GM12878 (cell line): ENCODE measurements around the gene CCN6. TPM values are rescaled to one million over a fixed set of nuclear protein-coding genes. Genes with fewer than 3 reads are reported as not detected.

Experiments
- ATAC-seq: fragments of 200-7000 bp; cut with Tn5 transposase; 3 replicates; pipeline ENCODE4 v1.9.1; 2020; ENCODE audit warnings: mild to moderate bottlenecking, moderate library complexity
- BruUV-seq: library from RNA; stranded (reverse); fragments of 400-500 nt; replicated peaks from 2 replicates; lab custom pipeline; 2021; lab: Mats Ljungman, UMichigan
- CTCF ChIA-PET: fragments of 300-600 bp; sonication (Branson Sonifier 250); formaldehyde crosslinking; extraction: SDS; loops from one replicate; lab custom pipeline; 2021; ENCODE audit warnings: inconsistent platforms; lab: Yijun Ruan, JAX
- POLR2A ChIA-PET: fragments of 350-600 bp; formaldehyde crosslinking; extraction: SDS; loops from one replicate; lab custom pipeline; 2021; ENCODE audit warnings: inconsistent platforms; lab: Charles Lee
- RAD21 ChIA-PET: fragments of 300-600 bp; sonication (Branson Sonifier 250); formaldehyde crosslinking; loops from one replicate; lab custom pipeline; 2023; ENCODE audit warnings: antibody characterized with exemption; ENCODE audit not compliant: unreplicated experiment; lab: Charles Lee
- SMC1A ChIA-PET: fragments of 300-600 bp; sonication (Branson Sonifier 250); formaldehyde crosslinking; loops from one replicate; lab custom pipeline; 2023; ENCODE audit not compliant: unreplicated experiment, uncharacterized antibody; lab: Charles Lee
- DNase-seq: peaks from one replicate; pipeline ENCODE4 v3.0.0-alpha.2; 2011; ENCODE audit warnings: low read depth, low spot score
- FAIRE-seq: peaks from 3 replicates; lab custom pipeline; 2011; peaks lifted over from hg19 to GRCh38; lab: Jason Lieb, UNC
- H2AFZ ChIP-seq: 2 replicates; pipeline ENCODE4 v1.6.0; 2011; ENCODE audit warnings: low read depth, low read length, control low read depth; ENCODE audit not compliant: control insufficient read depth
- H3K27ac ChIP-seq: 2 replicates; pipeline ENCODE4 v1.5.1; 2011; ENCODE audit warnings: control low read depth; ENCODE audit not compliant: control insufficient read depth, insufficient read depth
- H3K27me3 ChIP-seq, 2 experiments: replicated peaks in 1 of 2; 2 replicates each; pipeline versions ENCODE4 v1.6.0 to v1.6.1; 2011; ENCODE audit warnings: low read length in 1 of 2; ENCODE audit not compliant: control insufficient read depth in 2 of 2, insufficient read depth in 2 of 2
- H3K36me3 ChIP-seq, 2 experiments: 2 replicates each; pipeline ENCODE4 v1.5.1; 2011; ENCODE audit warnings: low read length in 1 of 2; ENCODE audit not compliant: control insufficient read depth in 2 of 2, insufficient read depth in 2 of 2
- H3K4me1 ChIP-seq: 2 replicates; pipeline ENCODE4 v1.6.1; 2011; ENCODE audit warnings: mild to moderate bottlenecking, low read length, moderate library complexity, mixed read lengths; ENCODE audit not compliant: control insufficient read depth, insufficient read depth
- H3K4me2 ChIP-seq: 2 replicates; pipeline ENCODE4 v1.6.0; 2011; ENCODE audit warnings: control low read depth; ENCODE audit not compliant: control insufficient read depth, insufficient read depth
- H3K4me3 ChIP-seq: fragments of 200-600 bp; sonication (generic); 2 replicates; pipeline ENCODE4 v1.5.1; 2016
- H3K79me2 ChIP-seq: 2 replicates; pipeline ENCODE4 v1.6.0; 2011; ENCODE audit warnings: low read length; ENCODE audit not compliant: control insufficient read depth, insufficient read depth
- H3K9ac ChIP-seq: 2 replicates; pipeline ENCODE4 v1.8.0; 2011; ENCODE audit warnings: low read length, control low read depth, mixed read lengths; ENCODE audit not compliant: control insufficient read depth, insufficient read depth
- H3K9me3 ChIP-seq: replicated peaks from 3 replicates; pipeline ENCODE4 v1.5.1; 2011; ENCODE audit warnings: mild to moderate bottlenecking, low read length; ENCODE audit not compliant: control insufficient read depth, insufficient read depth
- H4K20me1 ChIP-seq: 2 replicates; pipeline ENCODE4 v1.6.0; 2011; ENCODE audit not compliant: control insufficient read depth, insufficient read depth
- BACH1 ChIP-seq: fragments of 450-650 bp; IDR thresholded peaks from 2 replicates; pipeline ENCODE4 v1.6.1; 2017; ENCODE audit warnings: mild to moderate bottlenecking, borderline replicate concordance
- CEBPB ChIP-seq, 2 experiments: fragments of 150-350 bp in 1 of 2; IDR thresholded peaks; 2 replicates each; pipeline ENCODE4 v1.6.1; 2012 to 2014; ENCODE audit warnings: low read depth in 2 of 2, low read length in 2 of 2, borderline replicate concordance in 1 of 2, inconsistent platforms in 1 of 2
- HDAC2 ChIP-seq: fragments of 200-600 bp; sonication (generic); IDR thresholded peaks from 2 replicates; pipeline ENCODE4 v1.6.1; 2017
- IKZF1 ChIP-seq: fragments of 450-650 bp; conservative IDR thresholded peaks from 2 replicates; pipeline ENCODE4 v1.6.1; 2017; ENCODE audit warnings: antibody characterized with exemption, mild to moderate bottlenecking
- IRF5 ChIP-seq: fragments of 450-650 bp; IDR thresholded peaks from 2 replicates; pipeline ENCODE4 v1.6.1; 2017; ENCODE audit warnings: borderline replicate concordance
- KAT2A ChIP-seq: conservative IDR thresholded peaks from 2 replicates; pipeline ENCODE4 v1.6.1; 2011; ENCODE audit warnings: low read depth, low read length; ENCODE audit not compliant: control insufficient read depth
- MAX ChIP-seq: IDR thresholded peaks from 2 replicates; pipeline ENCODE4 v1.6.1; 2012; ENCODE audit warnings: low read depth, low read length, improper control_type of control experiment
- RBBP5 ChIP-seq: fragments of 200-600 bp; sonication (generic); conservative IDR thresholded peaks from 2 replicates; pipeline ENCODE4 v1.6.1; 2016
- RELB ChIP-seq: fragments of 450-650 bp; IDR thresholded peaks from 2 replicates; pipeline ENCODE4 v1.6.1; 2017; ENCODE audit warnings: low read depth, mild to moderate bottlenecking, moderate library complexity
- SMC3 ChIP-seq: IDR thresholded peaks from 2 replicates; pipeline ENCODE4 v1.6.1; 2011; ENCODE audit warnings: low read length, improper control_type of control experiment, borderline replicate concordance
- SUZ12 ChIP-seq: fragments of 200-600 bp; sonication (generic); IDR thresholded peaks from one replicate; pipeline ENCODE4 v1.6.1; 2018; ENCODE audit warnings: antibody characterized with exemption, mild to moderate bottlenecking; ENCODE audit not compliant: unreplicated experiment
- USF1 ChIP-seq: IDR thresholded peaks from 2 replicates; pipeline ENCODE4 v1.6.1; 2011; ENCODE audit warnings: borderline replicate concordance, low read depth, mild to moderate bottlenecking, moderate library complexity, mixed read lengths, low read length; ENCODE audit not compliant: insufficient read depth; ENCODE audit errors: extremely low read length
- YY1 ChIP-seq: IDR thresholded peaks from 2 replicates; pipeline ENCODE4 v1.6.1; 2011; ENCODE audit warnings: low read depth, mild to moderate bottlenecking, low read length
- ZBTB11 ChIP-seq: fragments of 450-650 bp; formaldehyde crosslinking; IDR thresholded peaks from 2 replicates; pipeline ENCODE4 v1.5.0; 2022; ENCODE audit warnings: mild to moderate bottlenecking, missing genetic modification characterization
- WGBS: methylation state at CpG from one replicate; pipeline ENCODE4 v1.1.6; 2016; ENCODE audit warnings: low lambda C conversion rate; ENCODE audit not compliant: insufficient replicate concordance, insufficient coverage; ENCODE audit errors: missing lambda C conversion rate; 5-methylcytosine and 5-hydroxymethylcytosine counted together
- in situ Hi-C: fragments of 300-500 bp; cut with MboI; formaldehyde crosslinking; loops from 9 replicates; pipeline ENCODE4 v1.14.3; 2018; ENCODE audit warnings: mixed read lengths
- intact Hi-C: fragments of 100-400 bp; cut with micrococcal nuclease; formaldehyde crosslinking; loops from one replicate; pipeline ENCODE4 v1.14.2; 2022; ENCODE audit not compliant: unreplicated experiment
- polyA plus RNA-seq, 11 experiments: library from polyadenylated mRNA; depleted of rRNA in 4 of 11; unstranded in 6 of 11; stranded (reverse) in 5 of 11; fragments of >200 nt; fragmentation: Nextera tagmentation in 4 of 11; fragmentation: Illumina TruSeq in 1 of 11; extraction: Ambion mirVana in 4 of 11; extraction: Trizol in 1 of 11; gene quantifications; 1 replicate in 1 of 11; 2 replicates in 10 of 11; pipeline versions ENCODE4 v1.2.1 to v1.2.3, GENCODE V29; 2011 to 2016; ENCODE audit warnings: inconsistent platforms in 2 of 11, missing spikeins in 2 of 11, low read depth in 1 of 11
- total RNA-seq, 4 experiments: library from RNA; depleted of rRNA in 3 of 4; stranded (reverse); fragments of >200 nt in 3 of 4; fragmentation: Illumina TruSeq in 1 of 4; extraction: Trizol in 1 of 4; gene quantifications; 2 replicates each; pipeline versions ENCODE4 v1.2.1 to v1.2.3, GENCODE V29; 2013 to 2021

Gene CCN6
- total and polyA plus RNA-seq, 10 of the 15 experiments (the other 5 are each of a cell fraction or from before 2014, with no cell fraction given): 0.05 to 0.24 (median 0.19) TPM; not detected in 5

GRCh38 chr6:112004201-112005012 lies 49.5 kb upstream of the CCN6 start:
- no peaks in the 10 kb centered on the region for H3K36me3 ChIP-seq
- H3K9ac ChIP-seq: no peak overlapping the region
- H3K4me1 ChIP-seq: no peaks in the 10 kb centered on the region
- DNase-seq: no peak
- ChIA-PET SMC1A (interaction anchor here (1.4 kb wide), 1 partner anchor 294 kb away, joined by 4 read pairs; no protein-coding TSS in a partner anchor), POLR2A (interaction anchor here (0.7 kb wide), 1 partner anchor 134 kb away, joined by 3 read pairs; no protein-coding TSS in a partner anchor)
- ATAC-seq: no peak
- no peak for FAIRE-seq
- H3K79me2 ChIP-seq: no peaks in the 10 kb centered on the region
- no peak overlapping the region for H2AFZ ChIP-seq
- TF ChIP-seq RELB (no peak), SMC3 (no peak), HDAC2 (no peak), RBBP5 (no peak), ZBTB11 (CRISPR knock-in tag) (no peak), MAX (no peak), IKZF1 (no peak), CEBPB (IDR thresholded peaks at IDR 0.05; ENCODE audit: borderline replicate concordance in 1 of 2, low read depth in 2 of 2, low read length in 2 of 2) (no peak), YY1 (no peak), SUZ12 (no peak), IRF5 (no peak), BACH1 (no peak), USF1 (no peak), KAT2A (no peak)
- TF ChIP-seq, all 136 proteins: peak for 0
- Histone ChIP-seq H3K4me2 (no peak overlapping the region), H3K27me3 (no peaks in the 10 kb centered on the region), H4K20me1 (no peaks in the 10 kb centered on the region), H3K27ac (no peak overlapping the region), H3K9me3 (no peaks in the 10 kb centered on the region; the same call in 2 of the 3 replicates), H3K4me3 (no peak overlapping the region)
- RAD21 ChIA-PET: no interaction called here
- CTCF ChIA-PET: interaction anchor here (1.4 kb wide), 1 partner anchor 39 kb away, joined by 4 read pairs; no protein-coding TSS in a partner anchor
- BruUV-seq: no TSS peak
- 40% methylated on average over 5 of the region's 5 CpGs for WGBS
- intact Hi-C loops (no loop called here), in situ Hi-C loops (no loop called here)
